C4-2B (cell line): ENCODE data around the gene CENPM.
"Not testable (repeated sequence)": the region's sequence is repeated elsewhere in the genome, so short reads cannot be mapped to it uniquely, and the experiment has no call there.

Source experiments
- ZFX ChIP-seq: fragments of 450-650 bp; IDR thresholded peaks from 2 replicates; pipeline ENCODE4 v1.6.1; 2017
- TF ChIP-seq, protein P1 (sequence below): fragments of 450-650 bp; conservative IDR thresholded peaks from 2 replicates; pipeline ENCODE4 v1.5.1; 2017; ENCODE audit warnings: mild to moderate bottlenecking

- TF ChIP-seq, protein P1, sequence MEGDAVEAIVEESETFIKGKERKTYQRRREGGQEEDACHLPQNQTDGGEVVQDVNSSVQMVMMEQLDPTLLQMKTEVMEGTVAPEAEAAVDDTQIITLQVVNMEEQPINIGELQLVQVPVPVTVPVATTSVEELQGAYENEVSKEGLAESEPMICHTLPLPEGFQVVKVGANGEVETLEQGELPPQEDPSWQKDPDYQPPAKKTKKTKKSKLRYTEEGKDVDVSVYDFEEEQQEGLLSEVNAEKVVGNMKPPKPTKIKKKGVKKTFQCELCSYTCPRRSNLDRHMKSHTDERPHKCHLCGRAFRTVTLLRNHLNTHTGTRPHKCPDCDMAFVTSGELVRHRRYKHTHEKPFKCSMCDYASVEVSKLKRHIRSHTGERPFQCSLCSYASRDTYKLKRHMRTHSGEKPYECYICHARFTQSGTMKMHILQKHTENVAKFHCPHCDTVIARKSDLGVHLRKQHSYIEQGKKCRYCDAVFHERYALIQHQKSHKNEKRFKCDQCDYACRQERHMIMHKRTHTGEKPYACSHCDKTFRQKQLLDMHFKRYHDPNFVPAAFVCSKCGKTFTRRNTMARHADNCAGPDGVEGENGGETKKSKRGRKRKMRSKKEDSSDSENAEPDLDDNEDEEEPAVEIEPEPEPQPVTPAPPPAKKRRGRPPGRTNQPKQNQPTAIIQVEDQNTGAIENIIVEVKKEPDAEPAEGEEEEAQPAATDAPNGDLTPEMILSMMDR, result not testable (repeated sequence)
- not testable (repeated sequence) for TF ChIP-seq ZFX
Measured at GRCh38 chr22:41948928-41949296, 2.0 kb upstream of the CENPM start.
